Glomerular endothelial cell (primary cell): ENCODE data around the gene ESRRB. TPM values are rescaled to one million over a fixed set of nuclear protein-coding genes. Genes with fewer than 3 reads are reported as not detected.

ENCODE experiments used
- DNase-seq: peaks from one replicate; pipeline ENCODE4 v3.0.0-alpha.2; 2011; ENCODE audit warnings: low read depth, low spot score; ENCODE audit errors: extremely low read depth
- total RNA-seq: library from RNA; depleted of rRNA; stranded (reverse); fragments of >200 nt; gene quantifications from 2 replicates; pipeline ENCODE4 v1.2.3, GENCODE V29; 2015

The ESRRB gene
- total RNA-seq, 1 donor from 2014 or later, result not detected

DNA sequence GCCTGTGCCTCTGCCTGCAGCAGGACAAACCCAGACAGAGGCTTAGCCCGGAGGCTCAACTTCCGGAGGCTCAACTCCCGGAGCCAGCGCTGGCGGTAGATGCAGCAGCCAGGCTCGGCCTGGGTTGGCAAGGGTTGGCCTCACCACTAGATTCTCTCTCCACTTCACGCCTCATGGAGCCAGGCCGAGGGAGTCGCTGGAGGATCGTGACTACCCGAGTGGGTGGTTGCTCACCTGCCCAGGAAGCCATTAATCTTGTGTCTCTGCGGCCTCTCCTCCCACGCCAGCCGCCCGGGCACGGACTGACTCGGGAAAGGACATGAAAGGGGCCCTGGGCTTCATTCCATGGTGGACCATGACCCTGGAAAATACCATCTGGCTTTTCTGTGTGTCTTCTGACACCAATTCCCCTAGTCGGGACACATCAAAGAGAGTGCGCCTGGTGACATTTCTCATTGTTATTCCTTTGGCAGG, 20.8 kb downstream of the ESRRB start:
- no peak for DNase-seq

GRCh38 chr14:76405627-76406026, 29.7 kb downstream of the ESRRB start:
- no peak for DNase-seq

GRCh38 chr14:76407449-76408150, 31.7 kb downstream of the ESRRB start:
- DNase-seq, result no peak

- DNase-seq, result no peak
Measured at GRCh38 chr14:76408877-76409276, 32.9 kb downstream of the ESRRB start.

GRCh38 chr14:76412501-76412900, 36.6 kb downstream of the ESRRB start:
- DNase-seq, result no peak

GRCh38 chr14:76413106-76413961, 37.4 kb downstream of the ESRRB start:
- DNase-seq, result no peak

GRCh38 chr14:76413962-76414600, 38.1 kb downstream of the ESRRB start:
- DNase-seq, result no peak

- no peak for DNase-seq
Measured at GRCh38 chr14:76419399-76419798, 43.5 kb downstream of the ESRRB start.

DNA sequence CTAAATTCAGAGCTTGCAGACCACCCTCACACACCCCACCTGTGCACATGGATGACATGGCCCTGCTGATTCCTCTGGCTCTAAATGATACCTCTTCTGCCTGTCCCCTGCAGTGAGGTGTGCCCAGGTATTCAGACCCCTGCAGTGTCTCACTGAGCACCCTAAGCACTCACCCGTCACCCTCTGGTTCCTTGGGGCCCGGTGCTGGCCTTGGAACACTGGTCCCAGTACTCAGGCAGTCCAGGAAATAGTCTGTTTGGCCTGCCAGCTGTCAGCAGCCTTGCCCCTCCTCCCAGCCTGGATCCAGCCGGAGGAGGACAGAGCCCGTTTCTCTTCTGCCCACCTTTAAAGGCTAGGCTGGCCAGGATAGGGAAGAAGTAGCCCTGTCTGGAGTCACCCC, 44.9 kb downstream of the ESRRB start:
- no peak for DNase-seq

- DNase-seq, result no peak
Measured at GRCh38 chr14:76421662-76422061, 45.7 kb downstream of the ESRRB start.

DNA sequence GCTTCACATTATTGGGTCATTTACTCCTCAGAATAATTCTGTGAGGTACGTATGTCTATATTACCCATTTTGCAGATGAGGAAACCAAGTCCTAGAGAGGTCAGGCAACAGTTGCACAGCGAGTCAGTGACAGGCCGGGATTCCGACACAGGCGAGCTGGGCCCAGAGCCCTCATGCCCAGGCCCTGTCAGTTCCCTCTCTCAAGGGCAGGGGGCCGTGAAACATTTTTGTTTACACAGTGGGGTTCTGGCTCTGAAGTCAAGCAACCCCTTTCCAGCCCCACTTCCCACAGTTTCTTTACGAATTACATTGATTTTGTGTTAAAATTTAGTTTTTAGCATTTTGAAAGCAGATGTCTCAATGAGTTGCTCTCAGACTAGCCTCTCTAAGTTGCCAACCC, 46.7 kb downstream of the ESRRB start:
- DNase-seq, result no peak

- DNase-seq, result no peak
Measured at GRCh38 chr14:76423534-76423933, 47.6 kb downstream of the ESRRB start.

- DNase-seq, result no peak
Measured at GRCh38 chr14:76424359-76424758, 48.4 kb downstream of the ESRRB start.

- no peak for DNase-seq
Measured at GRCh38 chr14:76426161-76426696, 50.3 kb downstream of the ESRRB start.

DNA sequence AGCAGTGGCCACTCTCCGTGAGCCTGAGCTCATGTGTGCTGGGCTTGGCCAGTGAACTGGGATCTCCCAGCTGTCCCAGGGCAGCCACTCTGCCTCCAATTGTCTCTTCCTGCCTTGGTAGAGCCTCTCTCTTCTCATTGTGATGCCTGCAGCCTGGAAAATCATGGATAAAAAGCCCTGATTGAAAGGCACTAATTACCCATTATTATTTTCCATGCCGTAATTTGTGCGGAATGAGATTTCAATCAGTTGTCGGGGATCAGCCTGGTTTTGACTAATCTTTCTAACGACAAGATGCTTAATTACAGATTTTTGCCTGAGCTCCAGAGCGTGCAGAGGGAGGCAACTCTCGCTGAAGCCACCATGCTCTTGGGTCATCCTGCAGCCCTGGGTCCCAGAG, 52.7 kb downstream of the ESRRB start:
- DNase-seq, result no peak

- DNase-seq, result no peak
Measured at GRCh38 chr14:76430017-76430416, 54.1 kb downstream of the ESRRB start.

DNA sequence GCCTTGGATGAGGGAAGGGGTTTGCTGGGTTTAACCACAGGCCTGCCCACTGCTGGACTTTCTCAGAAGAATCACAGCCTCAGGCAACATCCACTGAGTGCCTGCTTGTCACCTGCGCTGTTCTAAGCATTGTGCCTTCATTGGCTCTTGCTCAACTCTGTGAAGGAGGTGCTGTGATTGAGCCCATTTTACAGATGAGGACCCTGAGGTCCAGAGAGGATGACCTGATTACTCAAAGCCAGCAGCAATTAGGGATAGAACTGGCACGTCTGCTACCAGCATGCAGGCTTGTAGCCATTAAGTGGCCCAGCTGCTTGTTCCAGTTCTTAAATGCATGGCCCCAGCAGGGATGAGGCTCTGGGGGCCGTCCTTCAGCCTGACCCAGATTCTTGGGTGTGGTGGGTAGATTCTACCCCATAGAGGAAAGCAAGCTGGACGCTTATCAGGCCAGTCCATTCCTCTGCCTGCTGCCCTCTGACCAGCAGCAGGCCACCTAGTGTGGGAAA, 54.6 kb downstream of the ESRRB start:
- DNase-seq, result no peak

DNA sequence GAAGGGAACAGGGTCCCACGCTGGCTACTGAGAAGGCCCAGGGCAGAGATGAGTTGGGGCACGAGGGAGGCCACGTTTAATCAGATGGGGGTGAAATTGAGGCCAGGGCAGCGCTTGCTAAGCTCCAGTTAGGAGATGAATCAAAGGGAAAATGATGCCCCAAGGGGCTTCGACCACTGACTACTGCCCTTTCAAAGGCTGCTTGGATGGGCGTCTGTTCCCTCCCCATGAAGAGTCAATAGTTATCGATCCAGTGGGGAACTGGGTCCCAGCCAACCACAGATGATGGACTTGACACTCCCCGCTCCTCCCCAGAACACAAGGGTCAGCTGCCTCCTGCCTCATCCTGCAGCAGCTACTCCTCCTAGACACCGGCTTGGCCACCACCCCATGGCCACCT, 55.6 kb downstream of the ESRRB start:
- DNase-seq, result no peak

- no peak for DNase-seq
Measured at GRCh38 chr14:76432827-76433752, 57.2 kb downstream of the ESRRB start.

GRCh38 chr14:76434220-76434619, 58.3 kb downstream of the ESRRB start:
- DNase-seq, result no peak
